ENCODE results near the gene LRG1.
"Not testable (repeated sequence)": the region's sequence is repeated elsewhere in the genome, so short reads cannot be mapped to it uniquely, and the experiment has no call there.

LRG1 gene

DNA sequence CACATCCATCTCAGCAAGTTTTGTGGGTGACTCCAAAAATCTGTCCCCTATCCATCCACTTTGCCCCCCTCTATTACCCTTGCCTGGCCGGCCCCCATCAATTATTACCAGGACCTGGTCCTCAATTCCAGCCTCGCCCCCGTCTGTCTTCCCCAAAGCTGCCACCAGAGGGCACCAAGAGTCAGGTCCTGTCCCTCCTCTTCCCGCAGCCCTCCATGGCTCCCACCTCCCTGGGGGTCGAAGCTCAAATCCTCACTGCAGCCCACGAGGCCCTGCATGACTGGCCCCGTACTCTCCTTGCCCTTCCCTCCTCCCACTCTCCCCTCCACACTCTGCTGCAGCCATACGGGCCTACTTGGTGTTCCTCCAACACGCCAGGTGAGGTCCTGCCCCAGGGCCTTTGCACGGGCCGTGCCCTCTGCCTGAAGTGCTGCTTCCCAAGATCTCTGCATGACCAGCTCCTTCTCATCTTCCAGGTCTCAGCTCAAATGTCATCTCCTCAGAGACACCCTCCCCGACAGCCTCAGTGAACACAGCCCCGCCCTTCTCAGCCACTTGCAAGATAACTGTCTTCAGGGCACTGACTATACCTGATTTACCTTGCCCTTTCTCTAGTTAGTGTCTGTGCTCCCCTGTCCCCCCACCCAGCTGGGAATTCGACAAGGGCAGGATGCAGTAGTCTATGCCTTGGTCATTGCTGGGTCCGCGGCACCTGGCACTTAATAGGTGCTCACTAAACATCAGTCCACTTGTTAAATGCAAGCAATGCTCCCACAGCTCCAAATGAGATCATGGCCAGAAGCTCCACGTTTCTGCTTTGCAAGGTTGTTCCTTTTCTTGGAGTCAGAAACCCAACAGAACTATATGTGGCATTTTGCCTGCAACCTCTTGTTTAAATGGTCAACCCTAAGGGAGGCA lies 36.4 kb upstream of the LRG1 start:
- peak in 1 of 2 donors; percentile 54 for DNase-seq (ENCODE audit: extremely low read depth in 1 of 2, low read depth in 1 of 2)

DNA sequence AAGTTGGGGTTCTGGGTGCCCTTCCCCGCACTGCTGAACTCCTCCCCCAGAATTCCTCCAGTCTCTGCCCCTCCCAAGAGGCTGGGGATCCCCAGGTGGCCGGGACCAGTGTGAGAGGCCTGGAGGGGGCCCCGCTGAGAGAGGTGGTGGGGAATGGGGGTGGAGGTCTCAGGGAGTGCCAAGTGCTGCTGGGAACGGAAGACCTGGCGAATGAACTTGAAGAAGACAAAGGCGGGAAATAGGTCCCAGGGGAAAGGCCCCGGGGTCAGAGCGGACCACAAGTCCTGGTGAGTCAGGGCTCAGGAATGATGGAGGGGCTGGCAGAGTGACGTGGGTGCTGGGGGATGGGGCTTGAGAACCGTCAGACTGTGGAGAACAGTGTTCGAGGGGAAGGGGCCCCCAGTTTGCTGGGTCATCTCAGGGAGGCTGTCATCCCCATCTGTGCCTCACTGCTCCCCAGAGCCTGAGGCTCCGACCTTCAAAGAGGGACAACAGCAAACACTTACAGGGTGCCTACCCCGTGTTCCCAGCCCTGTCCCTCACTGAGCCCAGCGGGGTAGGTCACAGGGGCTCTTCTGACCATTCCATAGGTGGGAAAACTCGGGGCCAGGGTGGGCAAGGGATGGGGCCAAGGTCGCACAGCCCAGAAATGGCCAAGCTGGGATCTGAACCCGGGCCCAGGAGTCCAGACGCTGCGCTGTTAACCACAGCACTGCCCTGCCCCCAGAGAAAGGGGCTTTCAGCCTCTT lies 35.6 kb upstream of the LRG1 start:
- no peak for DNase-seq (ENCODE audit: extremely low read depth in 1 of 2, low read depth in 1 of 2)

DNA sequence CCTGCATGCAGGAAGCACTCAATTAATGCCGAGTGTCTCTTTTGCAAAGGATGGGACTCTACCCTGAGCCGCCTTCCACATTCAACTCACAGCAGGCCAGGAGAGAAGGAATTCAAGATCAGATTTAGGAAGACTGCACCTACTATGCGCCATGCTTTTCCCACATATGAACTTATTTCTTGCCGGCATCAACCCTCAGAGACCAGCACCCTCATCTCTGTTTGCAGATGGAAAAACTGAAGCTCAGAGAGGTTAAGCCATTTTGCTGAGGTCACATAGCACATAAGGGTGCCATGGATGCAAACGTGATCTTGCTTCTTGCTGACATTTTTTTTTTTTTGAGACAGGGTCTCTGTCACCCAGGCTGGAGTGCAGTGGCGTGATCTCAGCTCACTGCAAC lies 33.8 kb upstream of the LRG1 start:
- DNase-seq (ENCODE audit: extremely low read depth in 1 of 2, low read depth in 1 of 2) = no peak

DNA sequence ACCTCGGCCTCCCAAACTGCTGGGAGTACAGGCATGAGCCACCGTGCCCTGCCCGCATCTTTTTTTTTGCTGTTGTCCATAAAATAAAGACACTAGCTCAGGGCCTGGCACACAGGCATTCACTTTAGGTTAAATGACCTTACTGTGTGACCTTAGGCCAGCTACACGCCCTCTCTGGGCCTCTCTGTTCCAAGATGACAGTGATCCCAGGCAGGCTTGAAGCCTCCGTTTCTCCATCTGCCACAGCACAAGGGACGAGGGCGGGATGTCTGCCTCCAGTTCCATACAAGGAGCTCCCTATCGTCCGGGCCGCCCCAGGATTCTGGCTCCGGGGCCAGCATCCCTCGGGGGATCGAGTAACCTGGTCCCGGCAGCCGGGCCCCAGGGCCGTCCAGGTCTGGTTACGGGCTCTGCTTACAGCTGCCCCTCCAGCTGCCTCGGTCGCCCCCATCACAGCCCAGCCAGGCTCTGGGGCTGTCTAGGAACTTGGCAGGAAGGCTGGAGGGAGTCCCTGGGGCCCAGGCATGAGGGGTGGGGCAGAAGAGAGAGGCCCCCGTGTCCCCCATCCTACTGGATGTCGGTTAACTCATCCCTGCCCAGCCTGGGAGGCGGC lies 31.6 kb upstream of the LRG1 start:
- DNase-seq (ENCODE audit: extremely low read depth in 1 of 2, low read depth in 1 of 2) = no peak

DNA sequence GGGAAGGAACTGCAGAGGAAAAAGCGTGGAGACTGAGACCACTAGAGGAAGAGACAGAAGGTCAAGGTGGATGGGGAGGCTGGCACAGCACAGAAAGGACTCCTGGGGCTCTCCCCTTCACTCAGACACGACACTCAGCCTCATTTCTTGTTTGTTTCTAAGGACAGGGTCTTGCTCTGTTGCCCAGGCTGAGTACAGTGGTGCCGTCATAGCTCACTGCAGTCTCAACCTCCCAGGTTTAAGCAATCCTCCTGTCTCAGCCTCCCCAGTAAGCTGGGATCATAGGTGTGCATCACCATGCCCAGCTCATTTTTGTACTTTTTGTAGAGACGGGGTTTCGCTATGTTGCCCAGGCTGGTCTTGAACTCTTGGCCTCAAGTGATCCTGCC lies 31.1 kb upstream of the LRG1 start:
- DNase-seq (ENCODE audit: extremely low read depth in 1 of 2, low read depth in 1 of 2) = no peak

DNA sequence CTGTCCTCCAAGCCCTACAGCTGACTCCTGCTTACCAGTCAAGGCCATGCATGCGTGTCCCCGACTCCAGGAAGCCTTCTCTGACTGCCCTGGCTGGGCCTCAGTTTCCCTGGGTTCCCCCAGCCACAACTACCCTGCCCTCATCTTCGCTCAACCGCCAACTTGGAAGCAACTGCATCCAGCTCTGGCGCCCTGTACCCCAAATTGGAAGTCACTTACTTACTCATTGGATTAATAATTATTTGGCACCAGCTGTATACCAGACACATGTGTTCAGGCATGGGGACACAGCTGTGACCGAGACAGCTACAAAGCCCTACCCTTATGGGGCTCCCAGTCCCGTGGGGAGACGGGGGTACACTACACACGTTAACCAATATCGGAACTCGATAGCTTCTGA lies 30.6 kb upstream of the LRG1 start:
- DNase-seq (ENCODE audit: extremely low read depth in 1 of 2, low read depth in 1 of 2) = no peak

DNA sequence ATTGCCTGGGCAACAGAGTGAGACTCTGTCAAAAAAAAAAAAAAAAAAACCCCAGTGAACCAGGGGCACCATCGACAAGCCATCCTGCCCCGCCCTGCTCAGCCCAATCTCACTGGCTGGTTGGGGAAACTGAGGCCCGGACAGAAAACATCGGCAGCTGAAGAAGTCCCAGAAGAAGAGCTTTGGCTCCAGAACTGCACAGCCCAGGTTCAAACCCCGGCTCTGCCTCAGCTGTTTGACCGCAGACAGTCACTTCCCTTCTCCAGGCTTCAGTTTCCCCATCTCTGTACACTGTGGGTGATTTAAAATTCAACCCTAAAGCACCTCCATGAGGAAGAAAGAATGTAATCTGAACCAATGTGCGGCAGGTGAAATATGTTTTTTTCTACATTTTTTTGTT lies 29.1 kb upstream of the LRG1 start:
- no peak for DNase-seq (ENCODE audit: extremely low read depth in 1 of 2, low read depth in 1 of 2)

DNA sequence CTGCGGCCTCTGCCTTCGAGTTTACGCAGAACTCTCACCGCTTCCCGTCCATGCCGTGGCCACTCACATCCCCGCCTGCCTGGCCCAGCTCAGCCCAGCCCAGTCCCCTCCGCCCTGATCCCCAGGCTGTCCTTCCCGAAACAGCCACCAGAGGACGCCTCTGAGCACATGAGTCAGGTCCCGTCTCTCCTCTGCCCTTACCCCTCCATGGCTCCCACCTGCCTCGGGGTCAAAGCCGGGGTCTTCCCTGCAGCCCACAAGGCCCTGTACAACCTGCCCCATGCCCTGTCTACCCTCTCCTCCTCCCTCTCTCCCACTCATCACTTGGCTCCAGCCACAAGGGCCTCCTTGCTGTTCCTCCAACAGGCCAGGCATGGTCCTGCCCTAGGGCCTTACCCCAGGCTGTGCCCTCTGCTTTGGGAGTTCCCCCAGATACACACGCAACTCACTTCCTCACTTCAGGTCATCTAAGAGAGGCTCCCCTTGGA lies 27.8 kb upstream of the LRG1 start:
- DNase-seq (ENCODE audit: extremely low read depth in 1 of 2, low read depth in 1 of 2) = peak; percentile 23 to 41

DNA sequence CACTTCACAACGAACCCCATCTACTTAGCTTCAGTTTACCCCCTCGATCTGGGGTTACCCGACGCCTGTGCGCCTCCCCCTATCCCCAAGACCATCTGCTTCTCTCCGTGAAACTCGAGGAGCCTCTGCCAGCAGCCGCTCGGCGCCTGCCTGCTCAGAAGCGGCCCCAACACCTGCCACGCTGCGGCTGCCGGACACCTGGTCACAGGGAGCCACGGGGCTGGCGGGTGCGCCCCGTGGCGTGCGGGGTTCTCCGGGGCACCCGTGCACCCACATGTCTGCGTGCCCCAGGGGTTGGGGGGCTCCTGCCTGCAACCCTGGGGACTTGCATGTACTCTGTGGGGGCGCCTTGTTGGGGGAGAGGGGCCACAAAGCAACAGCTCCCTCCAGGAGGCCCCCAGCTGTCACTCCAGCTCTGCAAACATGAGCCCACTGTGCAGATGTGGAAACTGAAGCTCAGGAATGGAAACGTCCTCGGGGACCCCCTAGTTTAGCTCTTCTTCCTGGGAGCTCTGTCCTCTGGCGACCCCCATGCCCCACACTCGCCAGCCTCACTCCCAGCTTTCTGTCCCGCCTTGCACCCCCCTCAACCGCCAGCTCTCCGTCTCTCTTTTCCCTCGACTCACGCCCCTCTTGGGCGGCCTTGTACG lies 26.7 kb upstream of the LRG1 start:
- DNase-seq (ENCODE audit: extremely low read depth in 1 of 2, low read depth in 1 of 2) = no peak

DNA sequence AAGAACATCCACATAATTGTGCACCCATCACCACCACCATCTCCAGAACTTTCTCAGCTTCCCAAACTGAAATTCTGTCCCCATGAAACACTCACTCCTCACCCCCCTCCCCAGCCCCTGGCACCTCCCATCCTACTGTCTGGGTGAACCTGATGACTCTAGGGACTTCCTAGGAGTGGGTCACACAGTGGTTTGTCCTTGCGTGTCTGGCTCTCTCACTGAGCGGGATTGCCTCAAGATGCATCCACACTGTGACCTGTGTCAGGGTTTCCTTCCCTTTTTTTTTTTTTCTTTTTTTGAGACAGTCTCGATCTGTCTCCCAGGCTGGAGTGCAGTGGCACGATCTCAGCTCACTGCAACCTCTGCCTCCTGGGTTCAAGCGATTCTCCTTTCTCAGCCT lies 23.7 kb upstream of the LRG1 start:
- not testable (repeated sequence) for DNase-seq (ENCODE audit: extremely low read depth in 1 of 2, low read depth in 1 of 2)

DNA sequence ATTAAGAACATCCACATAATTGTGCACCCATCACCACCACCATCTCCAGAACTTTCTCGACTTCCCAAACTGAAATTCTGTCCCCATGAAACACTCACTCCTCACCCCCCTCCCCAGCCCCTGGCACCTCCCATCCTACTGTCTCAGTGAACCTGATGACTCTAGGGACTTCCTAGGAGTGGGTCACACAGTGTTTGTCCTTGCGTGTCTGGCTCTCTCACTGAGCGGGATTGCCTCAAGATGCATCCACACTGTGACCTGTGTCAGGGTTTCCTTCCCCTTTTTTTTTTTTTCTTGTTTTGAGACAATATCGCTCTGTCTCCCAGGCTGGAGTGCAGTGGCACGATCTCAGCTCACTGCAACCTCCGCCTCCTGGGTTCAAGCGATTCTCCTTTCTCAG lies 22.2 kb upstream of the LRG1 start:
- DNase-seq (ENCODE audit: extremely low read depth in 1 of 2, low read depth in 1 of 2) = not testable (repeated sequence)

DNA sequence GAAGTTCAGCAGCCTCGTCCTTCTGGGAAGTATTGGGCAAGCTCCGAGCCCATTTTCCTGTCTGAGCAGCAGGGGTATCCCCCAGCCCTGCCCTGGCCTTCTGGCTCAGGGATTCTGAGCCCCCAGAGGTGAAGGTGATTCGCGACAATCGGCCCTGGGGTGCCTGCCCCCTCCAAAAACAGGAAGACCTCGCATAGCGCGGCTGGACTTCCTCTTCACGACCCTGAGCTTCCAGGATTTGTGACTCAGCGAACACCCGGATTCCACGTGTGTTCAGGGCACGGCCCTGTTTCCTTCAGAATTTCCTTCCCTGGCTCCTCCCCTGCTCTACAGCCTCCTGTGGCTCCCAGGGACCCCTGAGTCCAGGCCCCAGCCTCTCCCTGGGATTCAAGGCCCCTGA lies 19.7 kb upstream of the LRG1 start, which contains the start of gene SEMA6B:
SEMA6B (minus strand) TSS at position 116 of the 400 bp plus-strand sequence. CDS start 1,227 bp downstream, outside the sequence.
- no peak for DNase-seq (ENCODE audit: extremely low read depth in 1 of 2, low read depth in 1 of 2)

DNA sequence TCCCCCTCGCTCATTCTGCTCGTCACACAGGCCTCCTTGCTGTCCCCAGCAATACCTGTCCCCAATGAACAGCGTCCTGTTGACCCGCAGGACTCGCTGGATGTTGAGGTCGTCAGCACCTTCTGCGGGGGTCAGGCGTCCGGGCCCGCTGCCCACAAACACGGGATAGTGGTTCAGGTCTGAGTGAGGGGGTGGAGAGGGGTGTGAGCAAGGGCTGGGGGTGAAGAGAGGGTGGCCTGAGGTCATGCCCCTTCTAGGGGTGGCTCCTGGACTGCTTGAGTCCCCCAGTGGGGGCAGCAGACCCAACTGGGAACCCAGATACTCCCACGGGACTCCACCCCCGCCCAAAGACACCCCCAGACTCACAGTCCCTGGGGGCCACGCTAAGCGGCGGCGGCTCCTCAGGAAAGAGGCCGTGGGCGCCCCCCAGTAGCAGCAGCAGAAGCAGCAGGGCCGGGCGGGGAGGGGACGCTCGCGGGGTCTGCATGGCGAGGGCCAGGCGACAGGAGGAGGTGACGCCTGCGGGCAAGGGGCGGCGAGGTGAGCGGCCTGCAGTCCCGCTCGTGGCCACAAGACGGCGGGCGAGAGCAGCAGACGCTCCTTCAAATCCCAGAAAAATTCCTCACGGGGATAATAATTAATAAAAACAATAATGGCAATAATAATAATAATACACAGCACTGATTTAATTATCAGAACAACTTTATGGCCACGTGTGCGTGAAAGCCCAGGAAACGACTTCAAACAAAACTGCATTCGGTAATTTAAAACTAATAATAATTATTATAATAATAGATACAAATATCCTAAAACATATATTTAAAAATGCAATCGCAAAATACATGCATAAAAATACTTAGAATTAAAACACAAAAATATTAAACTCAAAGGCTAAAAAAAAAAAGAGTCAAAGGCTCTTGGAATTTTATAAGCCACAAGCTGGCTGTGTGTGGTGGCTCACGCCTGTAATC lies 18.4 kb upstream of the LRG1 start:
- no peak for DNase-seq (ENCODE audit: extremely low read depth in 1 of 2, low read depth in 1 of 2)

DNA sequence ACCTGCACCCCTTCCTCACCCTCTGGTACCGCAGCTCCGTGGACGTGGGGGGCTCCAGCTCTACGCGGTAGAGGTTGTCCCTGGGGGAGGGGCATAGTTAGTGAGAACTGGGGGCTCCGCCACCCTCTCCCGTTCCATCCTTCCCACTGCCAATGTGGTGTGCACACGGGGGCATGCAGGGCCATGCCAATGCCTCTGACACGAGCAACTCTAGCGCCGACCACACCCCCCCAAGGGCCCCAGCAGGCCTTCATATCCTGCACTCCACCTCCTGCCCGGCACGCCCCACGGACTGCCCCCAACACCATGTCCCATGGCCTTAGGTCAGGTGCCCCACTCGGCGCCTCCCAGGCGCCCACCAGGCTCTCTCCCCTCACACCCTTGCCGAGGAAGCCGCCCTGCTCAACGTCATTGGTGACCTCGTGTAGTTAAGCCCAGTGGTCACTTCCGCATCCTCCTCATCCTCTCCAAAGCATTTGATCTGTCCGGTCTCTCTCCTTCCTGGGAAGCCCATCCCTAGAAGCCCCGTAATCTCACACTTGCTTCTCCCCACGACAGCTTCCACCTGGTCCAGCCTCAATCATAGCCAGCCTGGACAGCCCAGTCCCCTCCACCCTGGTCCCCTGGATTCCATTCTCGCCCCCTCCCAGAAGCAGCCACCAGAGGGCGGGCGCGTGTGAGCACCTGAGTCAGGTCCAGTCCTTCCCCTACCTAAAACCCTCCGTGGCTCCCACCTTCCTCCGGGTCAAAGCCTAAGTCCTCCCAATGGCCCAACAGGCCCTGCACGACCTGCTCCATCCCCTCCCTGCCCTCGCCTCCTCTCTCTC lies 17.5 kb upstream of the LRG1 start:
- no peak for DNase-seq (ENCODE audit: extremely low read depth in 1 of 2, low read depth in 1 of 2)

DNA sequence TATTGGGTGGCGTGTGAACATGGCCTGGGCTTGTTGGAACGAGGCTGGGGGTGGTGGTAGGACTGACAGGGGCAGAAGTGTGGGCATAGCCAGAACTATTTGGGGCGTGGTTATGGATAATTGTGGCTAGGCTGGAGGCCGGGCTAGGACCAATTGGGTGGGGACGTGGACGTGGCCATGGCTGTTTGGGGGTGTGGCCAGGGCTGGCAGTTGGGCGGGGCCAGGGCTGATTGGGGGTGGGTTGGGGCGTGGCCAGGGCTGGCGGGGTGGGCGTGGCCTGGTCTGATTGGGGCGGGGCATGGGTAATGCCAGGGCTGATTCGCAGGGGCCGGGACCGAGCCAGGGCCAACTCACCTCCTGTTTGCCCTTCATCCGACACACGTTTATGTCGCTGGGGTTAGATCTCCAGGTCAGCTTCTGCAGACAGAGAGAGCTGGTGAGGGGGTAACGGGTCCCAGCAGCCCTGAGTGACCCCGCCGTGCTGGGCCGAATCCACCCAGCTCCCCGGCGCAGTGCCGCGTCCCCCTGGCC lies 16.8 kb upstream of the LRG1 start:
- DNase-seq (ENCODE audit: extremely low read depth in 1 of 2, low read depth in 1 of 2) = no peak

DNA sequence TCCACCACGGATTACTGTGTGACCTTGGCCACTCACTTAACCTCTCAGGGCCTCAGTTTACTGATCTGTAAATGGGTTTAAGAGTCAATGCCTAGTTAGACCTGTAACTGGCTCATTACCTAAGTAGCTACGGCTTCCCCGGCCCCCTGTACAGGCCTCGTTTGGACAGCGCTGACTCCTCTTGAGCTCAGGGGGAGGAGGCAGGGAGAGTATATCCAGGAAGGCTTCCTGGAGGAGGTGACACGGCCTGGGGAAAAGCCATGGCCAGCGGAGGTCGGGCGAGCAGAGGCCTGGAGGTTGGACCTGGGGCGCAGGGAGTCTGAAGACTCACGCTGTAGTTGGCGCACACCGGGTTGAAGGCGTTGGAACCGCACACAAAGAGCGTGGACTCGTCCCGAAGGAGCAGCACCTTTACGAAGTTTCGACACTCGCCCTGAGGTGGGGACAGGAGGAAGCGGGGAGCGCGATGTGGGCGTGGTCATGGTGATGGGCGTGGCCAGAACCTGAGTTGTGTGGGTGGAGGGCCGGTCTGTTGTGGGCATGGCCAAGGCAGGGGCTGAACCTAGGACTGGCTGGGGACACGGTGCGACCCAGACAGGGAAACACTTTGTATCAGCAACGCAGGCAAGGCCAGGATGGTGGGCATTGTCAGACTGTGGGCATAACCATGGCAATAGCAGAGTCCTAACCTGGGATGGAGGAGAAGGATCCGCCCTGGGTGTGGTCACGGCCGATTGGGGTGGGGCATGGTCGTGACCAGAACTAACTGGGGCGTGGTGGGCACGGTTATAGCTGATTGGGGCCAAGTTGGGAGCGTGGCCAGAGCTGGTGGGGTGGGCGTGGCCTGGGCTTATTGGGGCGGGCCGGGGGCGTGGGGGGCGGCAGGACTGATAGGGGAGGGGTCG lies 16.1 kb upstream of the LRG1 start:
- DNase-seq (ENCODE audit: extremely low read depth in 1 of 2, low read depth in 1 of 2) = no peak

DNA sequence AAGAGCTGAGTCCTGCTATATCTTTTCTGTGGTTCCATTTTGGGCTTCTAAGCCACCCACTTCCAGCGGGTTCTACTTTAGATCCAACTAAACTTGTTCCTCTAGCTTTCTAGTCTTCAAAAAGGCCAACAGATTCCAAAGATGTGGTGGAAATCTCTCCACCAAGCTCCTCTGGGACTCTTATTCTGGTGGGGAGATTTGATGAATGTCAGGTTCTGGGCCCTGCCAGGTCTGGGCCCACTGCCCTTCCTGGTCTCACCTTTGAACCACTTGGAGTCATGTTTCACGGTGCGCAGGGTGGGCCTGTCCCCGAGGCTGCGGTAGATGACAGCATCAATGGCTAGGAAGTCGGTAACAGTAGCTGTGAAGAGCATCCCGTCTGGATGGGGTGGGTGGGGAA lies 14.9 kb upstream of the LRG1 start:
- no peak for DNase-seq (ENCODE audit: extremely low read depth in 1 of 2, low read depth in 1 of 2)

DNA sequence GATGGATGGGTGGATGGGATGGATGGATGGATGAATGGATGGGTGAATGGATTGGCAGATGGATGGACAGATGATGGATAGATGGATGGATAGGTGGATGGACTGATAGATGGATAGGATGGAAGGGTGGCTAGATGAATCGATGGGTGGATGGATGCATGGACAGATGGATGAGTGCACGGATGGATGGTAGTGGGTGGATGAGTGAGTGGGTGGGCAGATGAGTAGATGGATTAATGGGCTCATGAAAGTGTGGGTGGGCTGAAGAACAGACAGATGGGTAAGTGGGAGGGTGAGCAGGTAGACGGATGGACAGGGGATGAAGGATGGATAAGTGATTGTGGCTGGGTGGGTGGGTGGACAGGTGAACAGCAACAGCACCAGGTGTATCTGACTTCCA lies 13.9 kb upstream of the LRG1 start:
- DNase-seq (ENCODE audit: extremely low read depth in 1 of 2, low read depth in 1 of 2) = no peak
